ENCODE data around the gene SMCHD1.
A peak's percentile ranks its signal among the peaks of the same experiment; 100 is the strongest.

Gene SMCHD1

GRCh38 chr18:2655178-2655953 lies at the start of gene SMCHD1:
Gene SMCHD1 (plus strand): TSS chr18:2655726. CDS start chr18:2656076, 350 bp downstream.
- peak; percentile 97 for DNase-seq

- no peak for DNase-seq
Observed at GRCh38 chr18:2606335-2606734, 49.2 kb upstream of the SMCHD1 start.

GRCh38 chr18:2609604-2610003 lies 45.9 kb upstream of the SMCHD1 start:
- no peak for DNase-seq

GRCh38 chr18:2610549-2610948 lies 45.0 kb upstream of the SMCHD1 start:
- no peak for DNase-seq

GRCh38 chr18:2612996-2613395 lies 42.5 kb upstream of the SMCHD1 start:
- DNase-seq: no peak

GRCh38 chr18:2617401-2617998 lies 38.0 kb upstream of the SMCHD1 start:
- DNase-seq: no peak

- DNase-seq: no peak
Observed at GRCh38 chr18:2618009-2618408, 37.5 kb upstream of the SMCHD1 start.

GRCh38 chr18:2625217-2625616 lies 30.3 kb upstream of the SMCHD1 start:
- no peak for DNase-seq

GRCh38 chr18:2627821-2628276 lies 27.7 kb upstream of the SMCHD1 start:
- DNase-seq: no peak

- no peak for DNase-seq
Observed at GRCh38 chr18:2629003-2629402, 26.5 kb upstream of the SMCHD1 start.

- DNase-seq: no peak
Observed at GRCh38 chr18:2635586-2635985, 19.9 kb upstream of the SMCHD1 start.

GRCh38 chr18:2636126-2636631 lies 19.3 kb upstream of the SMCHD1 start:
- DNase-seq: no peak

- DNase-seq: no peak
Observed at GRCh38 chr18:2641638-2642037, 13.9 kb upstream of the SMCHD1 start.

GRCh38 chr18:2642771-2643170 lies 12.8 kb upstream of the SMCHD1 start:
- DNase-seq: no peak

GRCh38 chr18:2644535-2644934 lies 11.0 kb upstream of the SMCHD1 start:
- no peak for DNase-seq

GRCh38 chr18:2651981-2652380 lies 3.5 kb upstream of the SMCHD1 start:
- no peak for DNase-seq

- no peak for DNase-seq
Observed at GRCh38 chr18:2653467-2653866, 2.1 kb upstream of the SMCHD1 start.

- DNase-seq: no peak
Observed at GRCh38 chr18:2654169-2654927, 1.2 kb upstream of the SMCHD1 start.

- no peak for DNase-seq
Observed at GRCh38 chr18:2654928-2655177, 673 bp upstream of the SMCHD1 start.

- no peak for DNase-seq
Observed at GRCh38 chr18:2655954-2656236, 369 bp downstream of the SMCHD1 start.

- DNase-seq: peak; percentile 78
Observed at GRCh38 chr18:2656237-2656980, 883 bp downstream of the SMCHD1 start.

GRCh38 chr18:2656981-2657512 lies 1.5 kb downstream of the SMCHD1 start:
- no peak for DNase-seq

- no peak for DNase-seq
Observed at GRCh38 chr18:2657788-2658458, 2.4 kb downstream of the SMCHD1 start.

Data from activated CD8-positive, alpha-beta memory T cell treated with anti-CD3 and anti-CD28 coated beads, Interleukin-2, amount 50 U/mL, for 48 hours (primary cell).